Neural cell (in vitro differentiated cells): Measurements from ENCODE around the gene LRRC14B. TPM values are rescaled to one million over a fixed set of nuclear protein-coding genes. Genes with fewer than 3 reads are reported as not detected.
"Not testable (repeated sequence)": the region's sequence is repeated elsewhere in the genome, so short reads cannot be mapped to it uniquely, and the experiment has no call there.

Experiments used
- H2AFZ ChIP-seq: fragments of 200-600, 300-800 bp; sonication (generic), shearing (Covaris generic); 2 replicates; pipeline ENCODE4 v1.6.0; 2014; ENCODE audit warnings: low read depth, mild to moderate bottlenecking, antibody characterized with exemption, low read length, moderate library complexity
- H3F3A ChIP-seq: fragments of 200-600 bp; shearing (Covaris generic); 2 replicates; pipeline ENCODE4 v1.6.1; 2016; ENCODE audit warnings: mild to moderate bottlenecking, moderate library complexity, mixed read lengths, antibody characterized with exemption, low read length; ENCODE audit not compliant: insufficient read depth, poor library complexity, severe bottlenecking
- H3K27ac ChIP-seq: fragments of 200-600, 300-800 bp; sonication (generic), shearing (Covaris generic); 2 replicates; pipeline ENCODE4 v1.5.1; 2014; ENCODE audit warnings: mild to moderate bottlenecking, low read length, moderate library complexity
- H3K27me3 ChIP-seq: fragments of 300-800, 200-600 bp; sonication (generic), shearing (Covaris generic); 2 replicates; pipeline ENCODE4 v1.6.0; 2014; ENCODE audit warnings: mild to moderate bottlenecking, low read depth, low read length, moderate library complexity; ENCODE audit not compliant: insufficient read depth
- H3K36me3 ChIP-seq: fragments of 300-800, 200-600 bp; sonication (generic), shearing (Covaris generic); 2 replicates; pipeline ENCODE4 v1.5.1; 2014; ENCODE audit warnings: mild to moderate bottlenecking, antibody characterized with exemption, low read length, moderate library complexity; ENCODE audit not compliant: insufficient read depth
- H3K4me2 ChIP-seq: fragments of 300-800, 200-600 bp; sonication (generic), shearing (Covaris generic); 2 replicates; pipeline ENCODE4 v1.6.0; 2014; ENCODE audit warnings: mild to moderate bottlenecking, low read length
- H3K4me3 ChIP-seq: fragments of 300-800, 200-600 bp; sonication (generic), shearing (Covaris generic); 2 replicates; pipeline ENCODE4 v1.5.1; 2014; ENCODE audit warnings: mild to moderate bottlenecking, low read length, moderate library complexity
- H3K79me2 ChIP-seq: fragments of 200-600 bp; shearing (Covaris generic); replicated peaks from 2 replicates; pipeline ENCODE4 v1.6.0; 2014; ENCODE audit warnings: mild to moderate bottlenecking, low read length, moderate library complexity; ENCODE audit not compliant: insufficient read depth
- H3K9ac ChIP-seq: fragments of 300-800, 200-600 bp; sonication (generic), shearing (Covaris generic); 2 replicates; pipeline ENCODE4 v1.6.1; 2016; ENCODE audit warnings: mild to moderate bottlenecking, low read length, mixed read lengths
- H3K9me2 ChIP-seq: fragments of 200-600 bp; shearing (Covaris generic); 2 replicates; pipeline ENCODE4 v1.6.1; 2016; ENCODE audit warnings: mild to moderate bottlenecking, low read length, mixed read lengths; ENCODE audit not compliant: insufficient read depth
- H3K9me3 ChIP-seq: fragments of 200-600, 300-800 bp; sonication (generic), shearing (Covaris generic); 2 replicates; pipeline ENCODE4 v1.6.1; 2016; ENCODE audit warnings: mild to moderate bottlenecking, mixed run types, low read length, moderate library complexity, mixed read lengths
- H4K20me1 ChIP-seq: fragments of 200-600 bp; shearing (Covaris generic); 2 replicates; pipeline ENCODE4 v1.6.1; 2016; ENCODE audit warnings: mild to moderate bottlenecking, mixed run types; ENCODE audit not compliant: insufficient read depth
- polyA plus RNA-seq: library from polyadenylated mRNA; depleted of rRNA; stranded (reverse); fragments of >200 nt; gene quantifications from 2 replicates; pipeline ENCODE4 v1.2.3, GENCODE V29; 2014
- small RNA-seq, 3 experiments: library from RNA; depleted of rRNA; stranded (forward); fragments of <200 nt; gene quantifications; one replicate each; pipeline ENCODE3, GENCODE V24; 2012

LRRC14B gene
- polyA plus RNA-seq, 1 donor from 2014 or later, result not detected

- not testable (repeated sequence) for H3K79me2 ChIP-seq, H3K27me3 ChIP-seq, H3K9ac ChIP-seq, H3K4me2 ChIP-seq, H2AFZ ChIP-seq, H3K9me2 ChIP-seq, H3K27ac ChIP-seq, H3K4me3 ChIP-seq, H3F3A ChIP-seq, H4K20me1 ChIP-seq, H3K9me3 ChIP-seq, H3K36me3 ChIP-seq
Observed at GRCh38 chr5:240550-240949, 49.3 kb downstream of the LRRC14B start.

GRCh38 chr5:241045-241669 lies 49.9 kb downstream of the LRRC14B start:
- not testable (repeated sequence) for H3K9me3 ChIP-seq, H3K36me3 ChIP-seq, H3K9ac ChIP-seq, H4K20me1 ChIP-seq, H3K79me2 ChIP-seq, H3K27ac ChIP-seq, H3K9me2 ChIP-seq, H3F3A ChIP-seq, H3K4me2 ChIP-seq, H3K27me3 ChIP-seq, H2AFZ ChIP-seq, H3K4me3 ChIP-seq

- not testable (repeated sequence) for H3K36me3 ChIP-seq
Observed at GRCh38 chr5:243683-244367, 52.5 kb downstream of the LRRC14B start.

GRCh38 chr5:245717-246116 lies 54.4 kb downstream of the LRRC14B start:
- H3K4me3 ChIP-seq, H3K9me2 ChIP-seq, H3K27ac ChIP-seq, H3K9ac ChIP-seq, H3F3A ChIP-seq, H3K4me2 ChIP-seq, H4K20me1 ChIP-seq, H2AFZ ChIP-seq, H3K27me3 ChIP-seq, H3K9me3 ChIP-seq, H3K36me3 ChIP-seq, H3K79me2 ChIP-seq: not testable (repeated sequence)

More at GRCh38 chr5:243683-244367, 52.5 kb downstream of the LRRC14B start:
- not testable (repeated sequence) for H3K9ac ChIP-seq, H4K20me1 ChIP-seq, H3K4me2 ChIP-seq, H3K79me2 ChIP-seq, H2AFZ ChIP-seq, H3K9me3 ChIP-seq, H3K9me2 ChIP-seq, H3F3A ChIP-seq, H3K27me3 ChIP-seq, H3K27ac ChIP-seq, H3K4me3 ChIP-seq

Small RNAs within 50 kb of the gene (small RNA-seq; reads per million reads assigned to genes)
- 0 to 1.2 (median 0) reads per million in 3 experiments for gene RF00019

Other genes starting within 250 kb of the LRRC14B start
- 0.32 and 0.78 TPM in 2 replicates for gene PLEKHG4B, start 99.3 kb upstream of the LRRC14B start, polyA plus RNA-seq
- 5.2 and 5.4 TPM in 2 replicates for gene CCDC127, start 26.7 kb downstream of the LRRC14B start, polyA plus RNA-seq
- gene SDHA, start 26.8 kb downstream of the LRRC14B start, polyA plus RNA-seq, result 70.4 and 72.2 TPM in 2 replicates
- gene PDCD6, start 80.2 kb downstream of the LRRC14B start, polyA plus RNA-seq, result 207 TPM in 2 replicates
- 0.26 and 0.90 TPM in 2 replicates for gene AHRR, start 130.2 kb downstream of the LRRC14B start, polyA plus RNA-seq